Fibroblast of lung (primary cell): ENCODE data around the gene SEL1L.

ENCODE experiments used
- CTCF ChIP-seq, 2 donors: IDR thresholded peaks in 1 of 2; conservative IDR thresholded peaks in 1 of 2; 1 replicate in 1 of 2; 2 replicates in 1 of 2; pipeline ENCODE4 v1.5.1; 2011 to 2012; ENCODE audit warnings: low read length in 2 of 2, control low read depth in 1 of 2, inconsistent platforms in 1 of 2, low read depth in 1 of 2, mild to moderate bottlenecking in 1 of 2
- EZH2 ChIP-seq: IDR thresholded peaks from 2 replicates; pipeline ENCODE4 v1.5.1; 2012; ENCODE audit warnings: low read length, control low read depth, mild to moderate bottlenecking; ENCODE audit errors: missing control alignments

- no peak for TF ChIP-seq CTCF (conservative IDR thresholded peaks at IDR 0.05 in 1 of 2, IDR thresholded peaks at IDR 0.05 in 1 of 2; ENCODE audit: low read depth in 1 of 2, low read length in 2 of 2)
- no peak for TF ChIP-seq EZH2
Observed at GRCh38 chr14:81485372-81485771, 48.3 kb downstream of the SEL1L start.
